Endothelial cell of umbilical vein (primary cell): ENCODE data around the gene KLHL1.

Source experiments
- EZH2 ChIP-seq: IDR thresholded peaks from 2 replicates; pipeline ENCODE4 v1.6.1; 2012; ENCODE audit warnings: borderline replicate concordance, low read depth, mild to moderate bottlenecking, moderate library complexity, low read length, inconsistent platforms; ENCODE audit not compliant: severe bottlenecking
- MYC ChIP-seq: IDR thresholded peaks from one replicate; pipeline ENCODE4 v1.6.1; 2011; ENCODE audit warnings: mild to moderate bottlenecking, low read depth, low read length
- POLR2A ChIP-seq: IDR thresholded peaks from 2 replicates; pipeline ENCODE4 v1.6.1; 2012; ENCODE audit warnings: low read depth, mild to moderate bottlenecking, control low read depth, low read length
- POLR2AphosphoS5 ChIP-seq: IDR thresholded peaks from 2 replicates; pipeline ENCODE4 v1.6.1; 2012; ENCODE audit warnings: low read depth, mild to moderate bottlenecking, control low read depth, low read length, moderate library complexity; ENCODE audit not compliant: insufficient read depth
- TF ChIP-seq, protein P1 (sequence below), 2 donors: IDR thresholded peaks; 1 replicate in 1 of 2; 2 replicates in 1 of 2; pipeline ENCODE4 v1.5.1; 2011; ENCODE audit warnings: low read length in 2 of 2, mild to moderate bottlenecking in 2 of 2, moderate library complexity in 2 of 2, control low read depth in 1 of 2, inconsistent platforms in 1 of 2, low read depth in 1 of 2; ENCODE audit not compliant: insufficient read depth in 1 of 2; ENCODE audit errors: extremely low read depth in 1 of 2
- TF ChIP-seq, protein P2 (sequence below): IDR thresholded peaks from 2 replicates; pipeline ENCODE4 v1.6.1; 2011; ENCODE audit not compliant: insufficient read depth, insufficient read length

DNA sequence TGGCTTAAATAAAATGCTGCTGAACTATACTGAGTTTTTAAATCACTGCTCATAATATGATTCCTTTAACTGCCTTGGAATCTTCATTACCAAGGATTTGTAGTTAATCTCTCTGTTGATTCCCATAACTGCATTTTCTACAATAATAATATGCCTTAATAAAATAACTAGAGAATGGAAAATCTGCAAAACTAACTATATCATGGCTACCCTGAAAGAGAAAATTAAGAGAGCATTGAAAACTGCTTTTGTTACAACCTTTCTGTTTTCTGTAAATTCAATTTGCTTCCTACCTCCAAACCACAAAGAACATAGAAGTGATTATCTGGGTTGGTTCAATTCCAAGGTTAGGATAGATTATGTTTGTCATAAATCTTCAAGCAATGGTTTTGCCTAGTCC is 203.5 kb downstream of the KLHL1 start:
- TF ChIP-seq, protein P1, sequence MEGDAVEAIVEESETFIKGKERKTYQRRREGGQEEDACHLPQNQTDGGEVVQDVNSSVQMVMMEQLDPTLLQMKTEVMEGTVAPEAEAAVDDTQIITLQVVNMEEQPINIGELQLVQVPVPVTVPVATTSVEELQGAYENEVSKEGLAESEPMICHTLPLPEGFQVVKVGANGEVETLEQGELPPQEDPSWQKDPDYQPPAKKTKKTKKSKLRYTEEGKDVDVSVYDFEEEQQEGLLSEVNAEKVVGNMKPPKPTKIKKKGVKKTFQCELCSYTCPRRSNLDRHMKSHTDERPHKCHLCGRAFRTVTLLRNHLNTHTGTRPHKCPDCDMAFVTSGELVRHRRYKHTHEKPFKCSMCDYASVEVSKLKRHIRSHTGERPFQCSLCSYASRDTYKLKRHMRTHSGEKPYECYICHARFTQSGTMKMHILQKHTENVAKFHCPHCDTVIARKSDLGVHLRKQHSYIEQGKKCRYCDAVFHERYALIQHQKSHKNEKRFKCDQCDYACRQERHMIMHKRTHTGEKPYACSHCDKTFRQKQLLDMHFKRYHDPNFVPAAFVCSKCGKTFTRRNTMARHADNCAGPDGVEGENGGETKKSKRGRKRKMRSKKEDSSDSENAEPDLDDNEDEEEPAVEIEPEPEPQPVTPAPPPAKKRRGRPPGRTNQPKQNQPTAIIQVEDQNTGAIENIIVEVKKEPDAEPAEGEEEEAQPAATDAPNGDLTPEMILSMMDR (IDR thresholded peaks at IDR 0.05; ENCODE audit: extremely low read depth in 1 of 2, insufficient read depth in 1 of 2, low read depth in 1 of 2, low read length in 2 of 2) = no peak
- TF ChIP-seq POLR2A (no peak), EZH2 (no peak), MYC (no peak), POLR2AphosphoS5 (no peak)
- TF ChIP-seq, protein P2, sequence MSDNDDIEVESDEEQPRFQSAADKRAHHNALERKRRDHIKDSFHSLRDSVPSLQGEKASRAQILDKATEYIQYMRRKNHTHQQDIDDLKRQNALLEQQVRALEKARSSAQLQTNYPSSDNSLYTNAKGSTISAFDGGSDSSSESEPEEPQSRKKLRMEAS = no peak
